Esophagus squamous epithelium (tissue), 5 donors: ENCODE results near the gene ZNF12. TPM values are rescaled to one million over a fixed set of nuclear protein-coding genes. Genes with fewer than 3 reads are reported as not detected.

Experiments used
- DNase-seq: peaks from one replicate; lab custom pipeline; 2025; lab: John Stamatoyannopoulos, UW
- H3K27ac ChIP-seq, 4 donors: fragments of 200-600 bp; sonication (generic); one replicate each; pipeline ENCODE4 v1.5.1; 2016 to 2019; ENCODE audit warnings: mild to moderate bottlenecking in 1 of 4
- H3K27me3 ChIP-seq, 4 donors: fragments of 200-600 bp; sonication (generic); 1 replicate in 3 of 4; 2 replicates in 1 of 4; pipeline versions ENCODE4 v1.5.1 to v1.6.0; 2017 to 2021; ENCODE audit warnings: antibody characterized with exemption in 1 of 4
- H3K36me3 ChIP-seq, 3 donors: fragments of 200-600 bp; sonication (generic); one replicate each; pipeline ENCODE4 v1.5.1; 2016 to 2019
- H3K4me1 ChIP-seq, 3 donors: fragments of 200-600 bp; sonication (generic); one replicate each; pipeline ENCODE4 v1.5.1; 2017 to 2019
- H3K4me3 ChIP-seq, 4 donors: fragments of 200-600 bp; sonication (generic); 1 replicate in 3 of 4; 2 replicates in 1 of 4; pipeline ENCODE4 v1.5.1; 2016 to 2019; ENCODE audit warnings: mild to moderate bottlenecking in 2 of 4, moderate library complexity in 1 of 4
- H3K9me3 ChIP-seq, 3 donors: fragments of 200-600 bp; sonication (generic); one replicate each; pipeline ENCODE4 v1.5.1; 2016 to 2019
- CTCF ChIP-seq, 6 experiments: fragments of 450-650 bp in 4 of 6; fragments of 200-600 bp in 2 of 6; sonication (generic) in 2 of 6; IDR thresholded peaks; one replicate each; pipeline ENCODE4 v1.5.1; 2016 to 2019; ENCODE audit warnings: antibody characterized with exemption in 6 of 6, mild to moderate bottlenecking in 4 of 6, moderate library complexity in 4 of 6
- POLR2A ChIP-seq, 4 donors: fragments of 450-650 bp; IDR thresholded peaks; one replicate each; pipeline ENCODE4 v1.6.1; 2017; ENCODE audit warnings: antibody characterized with exemption in 4 of 4, mild to moderate bottlenecking in 4 of 4, moderate library complexity in 3 of 4
- WGBS, 2 donors: methylation state at CpG; one replicate each; pipeline ENCODE4 v1.1.5; 2018; 5-methylcytosine and 5-hydroxymethylcytosine counted together
- intact Hi-C: fragments of 100-400 bp; cut with DNase I; formaldehyde crosslinking; loops from one replicate; pipeline ENCODE4 v1.15.0; 2022
- total RNA-seq, 4 donors: library from RNA; depleted of rRNA; stranded (reverse); fragments of >200 nt; gene quantifications; one replicate each; pipeline ENCODE4 v1.1.0, GENCODE V29; 2016
- donor health status: DM: yes; HTN: yes; CAD: no.

ZNF12 gene
- total RNA-seq, 4 donors from 2014 or later, result 8.6 to 22.3 (median 11.3) TPM

- WGBS, 2 donors, result 0 to 1% methylated on average over 9 to 22 of the region's 47 CpGs
- H3K9me3 ChIP-seq, result peaks cover 0 to 24% (median 0%) of the 10 kb centered on the region in 3 donors
- H3K36me3 ChIP-seq, result peaks cover 4 to 38% (median 8%) of the 10 kb centered on the region in 3 donors
- intact Hi-C loops, result no loop called here
- no peaks in the 10 kb centered on the region for H3K27me3 ChIP-seq
- no peak for TF ChIP-seq CTCF (IDR thresholded peaks at IDR 0.05)
- no peak for TF ChIP-seq POLR2A (IDR thresholded peaks at IDR 0.05)
- DNase-seq, result no peak
- peaks cover 11 to 37% (median 17%) of the 10 kb centered on the region in 3 donors for H3K4me1 ChIP-seq
- peak overlapping the region; percentile 78 to 100 (median 91) for H3K4me3 ChIP-seq
- peak overlapping the region; percentile 85 to 98 (median 92) for H3K27ac ChIP-seq
These were observed 635 bp downstream of the ZNF12 start for GRCh38 chr7:6705959-6706665.

- peaks cover 27 to 81% (median 37%) of the 10 kb centered on the region in 3 donors for H3K36me3 ChIP-seq
- 100% methylated on average over 1 of the region's 1 CpG for whole genome bisulfite sequencing, 2 donors
- H3K27ac ChIP-seq, result no peak overlapping the region
These were observed 4.9 kb downstream of the ZNF12 start for GRCh38 chr7:6701860-6702259.

GRCh38 chr7:6700793-6701192 is 6.0 kb downstream of the ZNF12 start:
- Histone ChIP-seq H3K4me3 (no peak overlapping the region), H3K27me3 (no peaks in the 10 kb centered on the region), H3K27ac (no peak overlapping the region), H3K9me3 (peaks cover 0 to 77% (median 33%) of the 10 kb centered on the region in 3 donors), H3K36me3 (peaks cover 37 to 91% (median 47%) of the 10 kb centered on the region in 3 donors), H3K4me1 (peaks cover 5 to 26% (median 17%) of the 10 kb centered on the region in 3 donors)
- no peak for TF ChIP-seq POLR2A (IDR thresholded peaks at IDR 0.05)
- no peak for TF ChIP-seq CTCF (IDR thresholded peaks at IDR 0.05)
- WGBS, 2 donors, result 88 to 95% methylated on average over 4 of the region's 5 CpGs
- intact Hi-C loops, result no loop called here
- no peak for DNase-seq

More at GRCh38 chr7:6701860-6702259, 4.9 kb downstream of the ZNF12 start:
- no peak for DNase-seq
- no peak overlapping the region for H3K4me3 ChIP-seq
- no peaks in the 10 kb centered on the region for H3K27me3 ChIP-seq
- TF ChIP-seq POLR2A (IDR thresholded peaks at IDR 0.05) (no peak), CTCF (IDR thresholded peaks at IDR 0.05) (no peak)
- intact Hi-C loops, result no loop called here
- peaks cover 0 to 66% (median 25%) of the 10 kb centered on the region in 3 donors for H3K9me3 ChIP-seq
- peaks cover 6 to 28% (median 17%) of the 10 kb centered on the region in 3 donors for H3K4me1 ChIP-seq

GRCh38 chr7:6691609-6692106 is 15.1 kb downstream of the ZNF12 start:
- WGBS, 2 donors, result 95 to 99% methylated on average over 5 of the region's 5 CpGs
- Histone ChIP-seq H3K4me3 (peak overlapping the region in 1 of 4 donors; percentile 27), H3K4me1 (no peaks in the 10 kb centered on the region), H3K27ac (no peak overlapping the region), H3K9me3 (peaks cover 13 to 100% (median 98%) of the 10 kb centered on the region in 3 donors), H3K36me3 (peaks cover 70 to 100% (median 77%) of the 10 kb centered on the region in 3 donors), H3K27me3 (no peaks in the 10 kb centered on the region)
- TF ChIP-seq POLR2A (IDR thresholded peaks at IDR 0.05) (no peak), CTCF (IDR thresholded peaks at IDR 0.05) (no peak)
- DNase-seq, result no peak
- intact Hi-C loops, result no loop called here

- no peaks in the 10 kb centered on the region for H3K4me1 ChIP-seq
- H3K27me3 ChIP-seq, result no peaks in the 10 kb centered on the region
- H3K36me3 ChIP-seq, result peaks cover 65 to 100% (median 71%) of the 10 kb centered on the region in 3 donors
- no peak for TF ChIP-seq POLR2A (IDR thresholded peaks at IDR 0.05)
- no peak for TF ChIP-seq CTCF (IDR thresholded peaks at IDR 0.05)
- no peak for DNase-seq
- H3K27ac ChIP-seq, result no peak overlapping the region
- 91 to 96% methylated on average over 4 of the region's 4 CpGs for WGBS, 2 donors
- intact Hi-C loops, result no loop called here
- H3K9me3 ChIP-seq, result peaks cover 13 to 100% (median 98%) of the 10 kb centered on the region in 3 donors
- H3K4me3 ChIP-seq, result peak overlapping the region in 1 of 4 donors; percentile 27
These were observed 15.6 kb downstream of the ZNF12 start for GRCh38 chr7:6691103-6691502.
